Tibial artery (tissue), 4 donors: Measurements from ENCODE around the gene CERKL.

Experiments used
- DNase-seq, 2 donors: peaks; one replicate each; pipeline ENCODE4 v3.0.0-alpha.2; 2019
- H3K27ac ChIP-seq, 2 donors: fragments of 200-600 bp; sonication (generic) in 1 of 2; 1 replicate in 1 of 2; 2 replicates in 1 of 2; pipeline ENCODE4 v1.5.1; 2018 to 2019; ENCODE audit warnings: mild to moderate bottlenecking in 1 of 2
- H3K27me3 ChIP-seq, 2 donors: fragments of 200-600 bp; sonication (generic) in 1 of 2; one replicate each; pipeline versions ENCODE4 v1.5.1 to v1.6.0; 2016 to 2019
- H3K36me3 ChIP-seq, 3 donors: fragments of 200-600 bp; sonication (generic) in 2 of 3; one replicate each; pipeline ENCODE4 v1.5.1; 2016 to 2019; ENCODE audit warnings: mild to moderate bottlenecking in 2 of 3
- H3K4me1 ChIP-seq, 4 donors: fragments of 200-600 bp; sonication (generic) in 2 of 4; 1 replicate in 3 of 4; 2 replicates in 1 of 4; pipeline ENCODE4 v1.5.1; 2016 to 2019
- H3K4me3 ChIP-seq, 2 donors: fragments of 200-600 bp; sonication (generic) in 1 of 2; 1 replicate in 1 of 2; 2 replicates in 1 of 2; pipeline ENCODE4 v1.5.1; 2018 to 2019; ENCODE audit warnings: mild to moderate bottlenecking in 2 of 2
- H3K9me3 ChIP-seq, 3 donors: fragments of 200-600 bp; sonication (generic) in 1 of 3; one replicate each; pipeline ENCODE4 v1.5.1; 2016 to 2019
- intact Hi-C: fragments of 100-400 bp; cut with DNase I; formaldehyde crosslinking; loops from one replicate; pipeline ENCODE4 v1.15.0; 2023; ENCODE audit warnings: low total_unique reads
- TF ChIP-seq, protein P1 (sequence below), 2 experiments: fragments of 200-600 bp in 1 of 2; fragments of 450-650 bp in 1 of 2; IDR thresholded peaks; one replicate each; pipeline ENCODE4 v1.5.1; 2017 to 2019; ENCODE audit warnings: antibody characterized with exemption in 2 of 2, mild to moderate bottlenecking in 1 of 2, moderate library complexity in 1 of 2

The CERKL gene

DNA sequence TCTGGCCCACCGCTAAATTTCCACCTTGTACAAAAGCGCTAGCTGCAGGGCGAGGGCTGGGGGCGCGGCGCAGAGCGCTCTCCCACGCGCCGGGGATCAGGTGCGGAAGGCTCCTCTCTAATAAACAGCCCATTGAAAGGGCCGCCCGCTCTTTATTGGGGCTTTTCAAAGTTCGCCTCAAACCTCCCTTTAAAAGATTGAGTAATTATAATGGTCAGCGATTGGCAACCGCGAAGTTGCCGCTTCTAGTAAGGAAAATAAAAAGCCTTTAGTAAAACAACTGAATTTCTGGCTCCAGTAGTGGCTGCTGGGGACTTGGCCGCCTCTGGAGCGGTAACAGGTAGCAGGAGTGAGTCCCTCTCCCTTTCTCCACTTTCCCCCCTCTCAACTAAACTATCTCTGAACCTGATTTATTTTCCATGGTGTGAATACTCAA, 22.7 kb upstream of the CERKL start:
- H3K4me3 ChIP-seq = no peak overlapping the region
- intact Hi-C loops = no loop called here
- H3K27me3 ChIP-seq = peaks cover 0 to 77% of the 10 kb centered on the region in 2 donors
- TF ChIP-seq, protein P1, sequence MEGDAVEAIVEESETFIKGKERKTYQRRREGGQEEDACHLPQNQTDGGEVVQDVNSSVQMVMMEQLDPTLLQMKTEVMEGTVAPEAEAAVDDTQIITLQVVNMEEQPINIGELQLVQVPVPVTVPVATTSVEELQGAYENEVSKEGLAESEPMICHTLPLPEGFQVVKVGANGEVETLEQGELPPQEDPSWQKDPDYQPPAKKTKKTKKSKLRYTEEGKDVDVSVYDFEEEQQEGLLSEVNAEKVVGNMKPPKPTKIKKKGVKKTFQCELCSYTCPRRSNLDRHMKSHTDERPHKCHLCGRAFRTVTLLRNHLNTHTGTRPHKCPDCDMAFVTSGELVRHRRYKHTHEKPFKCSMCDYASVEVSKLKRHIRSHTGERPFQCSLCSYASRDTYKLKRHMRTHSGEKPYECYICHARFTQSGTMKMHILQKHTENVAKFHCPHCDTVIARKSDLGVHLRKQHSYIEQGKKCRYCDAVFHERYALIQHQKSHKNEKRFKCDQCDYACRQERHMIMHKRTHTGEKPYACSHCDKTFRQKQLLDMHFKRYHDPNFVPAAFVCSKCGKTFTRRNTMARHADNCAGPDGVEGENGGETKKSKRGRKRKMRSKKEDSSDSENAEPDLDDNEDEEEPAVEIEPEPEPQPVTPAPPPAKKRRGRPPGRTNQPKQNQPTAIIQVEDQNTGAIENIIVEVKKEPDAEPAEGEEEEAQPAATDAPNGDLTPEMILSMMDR (IDR thresholded peaks at IDR 0.05) = no peak
- no peaks in the 10 kb centered on the region for H3K36me3 ChIP-seq
- no peak for DNase-seq
- no peak overlapping the region for H3K27ac ChIP-seq
- peaks cover 0 to 40% (median 29%) of the 10 kb centered on the region in 4 donors for H3K4me1 ChIP-seq
- peaks cover 0 to 6% (median 0%) of the 10 kb centered on the region in 3 donors for H3K9me3 ChIP-seq

DNA sequence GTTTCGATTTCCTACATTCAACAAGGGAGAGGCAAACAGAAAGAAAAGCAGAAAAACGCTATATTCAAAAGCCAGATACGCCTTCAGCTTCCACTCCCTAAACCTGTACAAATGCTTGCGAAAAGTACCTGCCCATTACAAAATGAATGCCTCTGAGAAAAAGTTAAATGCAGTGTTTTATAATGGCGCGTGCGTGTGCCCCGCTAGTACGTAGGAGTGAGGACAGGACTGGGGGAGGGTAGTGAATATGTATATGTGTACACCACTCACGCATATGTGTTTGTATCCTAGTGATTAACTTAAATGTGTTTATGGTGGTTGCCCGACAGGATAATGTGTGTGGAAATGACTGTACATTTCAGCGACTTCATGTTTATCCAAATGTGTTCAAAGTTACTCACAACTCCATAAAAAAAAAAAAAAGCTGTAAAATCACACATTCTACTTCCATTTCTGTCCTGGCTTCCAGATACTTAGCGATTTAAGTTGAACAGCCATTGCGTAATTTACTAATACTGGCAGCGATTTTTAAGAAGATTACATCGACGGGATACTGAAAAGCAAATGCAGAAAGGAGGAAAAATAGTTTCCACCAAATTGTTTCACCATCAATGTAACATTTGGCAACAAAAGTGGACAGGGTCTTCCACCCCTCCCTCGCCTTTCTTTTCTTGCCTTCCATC, 22.1 kb upstream of the CERKL start:
- Histone ChIP-seq H3K4me3 (no peak overlapping the region), H3K27ac (no peak overlapping the region), H3K4me1 (peaks cover 0 to 35% (median 25%) of the 10 kb centered on the region in 4 donors), H3K27me3 (peaks cover 0 to 72% of the 10 kb centered on the region in 2 donors), H3K9me3 (peaks cover 0 to 6% (median 0%) of the 10 kb centered on the region in 3 donors), H3K36me3 (no peaks in the 10 kb centered on the region)
- TF ChIP-seq, protein P1 (IDR thresholded peaks at IDR 0.05) = no peak
- intact Hi-C loops = no loop called here
- no peak for DNase-seq

DNA sequence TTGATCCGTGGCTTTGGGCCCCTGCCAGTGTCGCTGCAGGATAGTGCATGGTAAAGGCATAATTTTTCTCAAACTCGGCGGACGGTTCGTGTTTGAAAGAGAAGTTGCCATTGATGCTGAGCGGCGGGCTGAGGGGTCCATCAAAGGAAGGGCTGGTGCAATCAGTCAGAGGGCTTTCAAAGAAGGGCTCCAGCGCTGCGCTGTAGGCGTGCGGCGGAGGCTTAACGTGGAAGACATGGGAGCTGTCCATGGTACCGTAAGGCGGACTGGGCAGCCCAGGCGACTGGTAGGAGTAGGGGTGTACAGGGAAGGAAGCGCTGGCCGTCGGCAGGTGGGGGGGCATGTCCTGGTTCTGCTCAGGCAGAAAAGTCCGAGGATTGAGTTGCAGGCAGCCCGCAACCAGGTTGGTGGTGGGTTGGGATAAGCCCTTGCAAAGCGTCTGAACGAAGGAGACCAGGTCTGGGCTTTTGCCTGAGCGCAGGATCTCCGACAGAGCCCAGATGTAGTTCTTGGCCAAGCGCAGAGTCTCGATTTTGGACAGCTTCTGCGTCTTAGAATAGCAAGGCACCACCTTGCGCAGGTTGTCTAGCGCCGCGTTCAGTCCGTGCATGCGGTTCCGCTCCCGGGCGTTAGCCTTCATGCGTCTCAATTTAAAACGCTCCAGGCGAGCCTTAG, 21.1 kb upstream of the CERKL start:
- no peak overlapping the region for H3K27ac ChIP-seq
- H3K4me1 ChIP-seq = peaks cover 0 to 26% (median 16%) of the 10 kb centered on the region in 4 donors
- H3K4me3 ChIP-seq = no peak overlapping the region
- no peaks in the 10 kb centered on the region for H3K36me3 ChIP-seq
- peak in 1 of 2 donors; percentile 38 for DNase-seq
- intact Hi-C loops = no loop called here
- H3K27me3 ChIP-seq = peaks cover 0 to 62% of the 10 kb centered on the region in 2 donors
- H3K9me3 ChIP-seq = peaks cover 0 to 6% (median 0%) of the 10 kb centered on the region in 3 donors
- TF ChIP-seq, protein P1 (IDR thresholded peaks at IDR 0.05) = no peak

DNA sequence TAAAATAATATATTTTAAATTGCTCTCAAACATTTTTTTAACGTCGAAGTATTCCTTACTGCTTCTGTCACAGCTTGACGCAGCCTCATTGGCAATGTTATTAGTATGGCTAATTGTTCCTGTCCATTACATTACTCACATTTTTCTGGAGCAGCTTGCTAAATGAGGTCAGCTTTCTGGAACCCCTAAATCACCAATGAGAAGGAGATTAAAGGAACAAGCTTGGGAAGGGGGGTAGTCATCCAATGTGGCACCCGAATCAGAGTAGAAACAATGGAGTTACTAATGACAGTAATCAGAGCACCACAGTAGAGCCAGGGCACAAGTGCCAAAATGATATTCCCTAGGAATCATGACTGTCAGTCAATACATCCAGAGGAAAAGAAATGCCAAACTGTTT, 18.3 kb upstream of the CERKL start:
- H3K9me3 ChIP-seq = peaks cover 0 to 6% (median 0%) of the 10 kb centered on the region in 3 donors
- no peak overlapping the region for H3K27ac ChIP-seq
- H3K27me3 ChIP-seq = peaks cover 0 to 34% of the 10 kb centered on the region in 2 donors
- no peak overlapping the region for H3K4me3 ChIP-seq
- no peaks in the 10 kb centered on the region for H3K36me3 ChIP-seq
- intact Hi-C loops = no loop called here
- TF ChIP-seq, protein P1 (IDR thresholded peaks at IDR 0.05) = no peak
- DNase-seq = no peak
- peaks cover 0 to 1% (median under 1%) of the 10 kb centered on the region in 4 donors for H3K4me1 ChIP-seq

DNA sequence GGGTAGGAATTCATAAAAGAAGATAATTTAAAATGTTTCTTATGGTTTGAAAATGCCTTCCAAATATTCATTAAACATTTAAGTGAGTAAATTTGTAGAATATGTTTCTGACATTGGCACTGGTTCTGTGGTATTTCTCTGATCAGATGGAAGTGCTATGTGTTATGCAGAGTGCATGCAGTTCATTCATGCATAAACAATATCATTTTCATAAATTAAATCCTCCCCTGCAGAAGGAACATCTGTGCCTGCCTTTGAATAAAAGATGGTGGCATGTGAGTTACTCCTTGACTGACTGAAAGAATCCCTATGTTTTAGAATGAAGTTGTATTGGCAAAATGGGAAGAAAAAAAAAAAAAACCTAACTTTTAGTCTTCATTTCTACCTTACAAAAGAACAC, 17.6 kb upstream of the CERKL start:
- H3K27me3 ChIP-seq = peaks cover 0 to 26% of the 10 kb centered on the region in 2 donors
- TF ChIP-seq, protein P1 (IDR thresholded peaks at IDR 0.05) = no peak
- no peaks in the 10 kb centered on the region for H3K4me1 ChIP-seq
- no peak for DNase-seq
- no peaks in the 10 kb centered on the region for H3K36me3 ChIP-seq
- intact Hi-C loops = no loop called here
- no peak overlapping the region for H3K4me3 ChIP-seq
- H3K27ac ChIP-seq = no peak overlapping the region
- H3K9me3 ChIP-seq = peaks cover 0 to 6% (median 0%) of the 10 kb centered on the region in 3 donors
